HG03575 (cell line): Measurements from ENCODE around the gene SCNM1.

Experiments
- ATAC-seq: cut with Tn5 transposase; IDR thresholded peaks from one replicate; pipeline ENCODE4 v1.9.1; 2021; ENCODE audit not compliant: unreplicated experiment, insufficient number of reproducible peaks, low FRiP score; ENCODE audit errors: extremely low read depth

The SCNM1 gene, protein sequence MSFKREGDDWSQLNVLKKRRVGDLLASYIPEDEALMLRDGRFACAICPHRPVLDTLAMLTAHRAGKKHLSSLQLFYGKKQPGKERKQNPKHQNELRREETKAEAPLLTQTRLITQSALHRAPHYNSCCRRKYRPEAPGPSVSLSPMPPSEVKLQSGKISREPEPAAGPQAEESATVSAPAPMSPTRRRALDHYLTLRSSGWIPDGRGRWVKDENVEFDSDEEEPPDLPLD

DNA sequence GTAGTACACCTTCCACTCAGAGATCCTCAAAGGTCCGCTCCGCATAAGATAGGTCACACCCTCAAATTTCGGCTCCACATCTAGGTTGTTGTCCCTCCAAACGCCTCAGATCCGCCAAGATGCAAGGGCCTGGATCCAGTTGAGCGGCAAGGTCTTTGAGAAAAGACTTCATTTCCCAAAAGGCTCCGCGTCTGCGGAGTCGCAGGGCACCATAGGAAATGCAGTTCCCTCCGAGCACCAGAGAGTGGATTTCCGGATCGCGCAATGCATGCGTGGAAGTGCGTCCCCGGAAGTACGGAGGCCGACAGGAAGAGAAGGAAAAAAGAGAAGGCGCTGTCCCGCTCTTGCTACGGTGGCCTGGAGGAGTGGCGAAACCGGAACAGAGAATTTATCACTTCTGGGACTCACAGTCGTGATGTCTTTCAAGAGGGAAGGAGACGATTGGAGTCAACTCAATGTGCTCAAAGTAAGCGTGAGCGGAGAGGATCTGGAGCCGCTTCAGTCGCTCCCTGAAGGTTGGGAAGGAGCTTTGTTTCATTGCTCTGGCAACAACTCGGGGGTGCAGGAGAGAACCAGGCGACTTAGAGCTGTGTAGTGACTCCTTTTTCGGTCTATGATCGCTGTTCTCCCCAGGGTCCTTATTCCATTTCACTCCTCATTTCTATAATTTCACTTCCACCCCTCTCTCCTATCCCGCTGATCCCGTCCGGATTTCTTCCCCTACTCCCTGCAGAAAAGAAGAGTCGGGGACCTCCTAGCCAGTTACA is at the start of gene SCNM1, which contains the start of gene LYSMD1:
Gene SCNM1 (plus strand): TSS at position 407 of the 767 bp plus-strand sequence. CDS start 9 bp downstream, at position 416.
Gene LYSMD1 (minus strand): TSS at position 165 of the 767 bp plus-strand sequence. CDS start 644 bp downstream, outside the sequence.
- no peak for ATAC-seq

GRCh38 chr1:151124763-151125403 is 41.1 kb upstream of the SCNM1 start:
- ATAC-seq, result no peak

DNA sequence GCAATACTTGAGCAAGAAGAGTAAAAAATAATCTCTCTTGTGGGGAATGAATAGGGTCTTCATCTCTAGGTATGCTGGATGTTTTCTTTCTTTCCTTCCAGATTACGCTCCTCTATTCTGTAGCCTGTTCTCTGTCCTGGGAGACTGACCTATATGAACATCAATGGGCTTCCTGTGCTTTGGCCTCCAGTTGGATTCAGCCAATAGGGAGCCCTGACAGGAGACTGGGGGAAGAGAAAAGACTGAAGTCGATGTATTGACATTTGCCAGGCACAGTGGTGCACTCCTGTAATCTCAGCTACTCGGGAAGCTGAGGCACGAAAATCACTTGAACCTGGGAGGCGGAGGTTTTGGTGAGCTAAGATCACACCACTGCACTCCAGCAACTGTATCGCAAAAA is 37.1 kb upstream of the SCNM1 start:
- ATAC-seq, result no peak

DNA sequence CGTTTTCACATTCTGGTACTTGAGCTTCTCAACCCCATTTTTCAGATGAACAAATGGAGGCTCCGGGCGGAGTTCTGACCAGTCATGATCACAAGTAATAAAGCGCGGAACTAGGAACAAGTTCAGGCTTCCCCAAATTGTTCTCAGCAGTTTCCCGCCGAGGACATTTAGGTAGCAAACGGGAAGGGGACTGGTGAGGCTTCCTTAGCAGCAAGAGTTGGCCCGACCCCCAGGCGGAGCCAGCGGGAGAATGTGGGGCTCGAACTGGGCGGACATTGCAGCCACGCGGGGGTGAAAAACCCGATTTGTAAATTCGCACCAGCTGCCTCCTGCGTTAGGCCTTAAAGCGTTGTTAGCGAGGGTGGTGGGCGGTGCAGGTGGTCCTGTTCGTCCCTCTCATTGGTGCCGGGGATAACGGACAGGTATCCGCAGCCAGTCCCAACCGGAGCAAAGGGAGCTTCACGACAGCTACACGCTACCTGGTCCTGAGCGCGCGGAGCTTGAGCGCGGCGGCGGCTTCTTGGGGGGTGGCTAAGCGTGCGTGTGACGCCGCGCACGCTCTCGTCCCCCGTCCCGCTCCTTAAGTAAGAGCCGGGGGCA is 34.9 kb upstream of the SCNM1 start:
- ATAC-seq, result no peak

- ATAC-seq, result no peak
Observed at GRCh38 chr1:151131701-151132334, 34.1 kb upstream of the SCNM1 start.

GRCh38 chr1:151132335-151133017 is 33.5 kb upstream of the SCNM1 start:
- ATAC-seq, result no peak

DNA sequence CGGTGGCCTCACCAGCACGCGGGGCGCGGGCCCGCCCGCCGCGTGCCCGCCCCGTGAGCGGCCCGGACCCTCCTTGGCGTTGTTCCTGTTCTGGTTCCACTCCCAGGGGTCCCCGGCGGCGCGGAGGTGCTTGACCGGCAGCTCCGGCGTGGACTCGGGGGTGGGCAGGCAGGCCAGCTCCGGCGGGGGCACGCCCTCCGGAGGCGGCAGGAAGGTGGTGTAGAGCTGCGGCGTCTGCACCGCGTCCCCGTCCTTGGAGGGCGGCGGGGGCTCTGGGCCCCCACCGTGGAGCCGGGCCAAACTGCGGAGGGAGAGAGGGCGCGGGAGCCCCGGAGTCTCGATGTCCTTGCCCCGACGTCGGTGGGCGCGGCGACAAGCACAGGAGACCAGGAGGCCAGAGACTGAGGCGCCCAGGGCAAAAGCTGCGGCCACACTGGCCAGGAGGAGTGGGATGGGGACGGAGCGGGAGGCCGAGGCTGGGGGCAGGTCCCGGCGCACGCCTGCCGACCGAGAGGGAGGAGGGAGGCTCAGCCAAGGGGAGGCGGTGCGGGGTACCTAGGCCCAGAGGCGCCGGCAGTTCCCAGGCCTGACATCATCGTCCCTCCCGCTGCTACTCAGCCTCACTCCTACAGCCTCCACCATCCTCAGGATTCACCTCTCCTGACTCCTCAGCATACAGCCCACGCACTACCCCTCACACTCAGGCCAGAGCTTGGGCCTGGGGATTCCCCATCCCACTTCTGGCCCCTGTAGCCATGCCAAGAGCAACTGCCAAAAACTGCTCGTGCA is 32.7 kb upstream of the SCNM1 start:
- no peak for ATAC-seq

DNA sequence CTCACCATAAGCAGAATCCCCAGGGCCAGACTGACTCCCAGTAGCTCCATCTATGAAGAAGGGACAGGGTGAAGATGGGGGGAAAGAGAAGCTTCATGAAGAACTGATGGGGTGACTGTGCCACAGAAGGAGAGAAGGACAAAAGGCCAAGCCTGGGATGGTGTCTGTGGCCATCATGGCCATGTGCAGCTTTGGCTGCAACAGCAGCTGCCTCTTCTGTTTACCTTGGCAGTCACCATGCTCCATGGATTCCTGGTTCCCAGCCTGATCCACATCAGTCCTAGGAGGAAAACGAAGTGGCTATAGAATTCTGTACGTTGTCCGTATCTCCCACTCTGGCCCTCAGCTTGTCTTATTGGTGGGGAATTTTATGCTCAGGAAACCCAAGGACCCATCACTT is 31.5 kb upstream of the SCNM1 start:
- ATAC-seq, result no peak

DNA sequence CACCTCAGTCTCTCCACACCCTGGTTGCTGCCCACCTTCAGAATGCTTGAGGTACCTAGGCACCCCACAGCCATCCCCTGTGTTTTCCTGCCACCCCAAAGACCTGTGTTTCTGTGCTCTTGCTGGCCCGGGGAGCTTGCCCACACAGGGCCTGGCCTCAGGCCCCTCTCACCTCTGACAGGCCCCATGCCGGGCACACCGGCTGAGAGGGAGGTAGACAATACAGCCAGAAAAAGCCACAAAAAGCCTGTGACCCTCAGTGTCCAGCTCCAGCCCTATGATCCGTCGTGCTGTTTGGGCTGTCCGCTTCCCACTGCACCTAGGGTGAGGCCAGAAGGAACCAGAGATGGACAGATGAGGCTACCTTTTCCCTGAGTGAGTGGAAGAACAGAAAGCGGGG is 31.0 kb upstream of the SCNM1 start:
- ATAC-seq, result no peak

DNA sequence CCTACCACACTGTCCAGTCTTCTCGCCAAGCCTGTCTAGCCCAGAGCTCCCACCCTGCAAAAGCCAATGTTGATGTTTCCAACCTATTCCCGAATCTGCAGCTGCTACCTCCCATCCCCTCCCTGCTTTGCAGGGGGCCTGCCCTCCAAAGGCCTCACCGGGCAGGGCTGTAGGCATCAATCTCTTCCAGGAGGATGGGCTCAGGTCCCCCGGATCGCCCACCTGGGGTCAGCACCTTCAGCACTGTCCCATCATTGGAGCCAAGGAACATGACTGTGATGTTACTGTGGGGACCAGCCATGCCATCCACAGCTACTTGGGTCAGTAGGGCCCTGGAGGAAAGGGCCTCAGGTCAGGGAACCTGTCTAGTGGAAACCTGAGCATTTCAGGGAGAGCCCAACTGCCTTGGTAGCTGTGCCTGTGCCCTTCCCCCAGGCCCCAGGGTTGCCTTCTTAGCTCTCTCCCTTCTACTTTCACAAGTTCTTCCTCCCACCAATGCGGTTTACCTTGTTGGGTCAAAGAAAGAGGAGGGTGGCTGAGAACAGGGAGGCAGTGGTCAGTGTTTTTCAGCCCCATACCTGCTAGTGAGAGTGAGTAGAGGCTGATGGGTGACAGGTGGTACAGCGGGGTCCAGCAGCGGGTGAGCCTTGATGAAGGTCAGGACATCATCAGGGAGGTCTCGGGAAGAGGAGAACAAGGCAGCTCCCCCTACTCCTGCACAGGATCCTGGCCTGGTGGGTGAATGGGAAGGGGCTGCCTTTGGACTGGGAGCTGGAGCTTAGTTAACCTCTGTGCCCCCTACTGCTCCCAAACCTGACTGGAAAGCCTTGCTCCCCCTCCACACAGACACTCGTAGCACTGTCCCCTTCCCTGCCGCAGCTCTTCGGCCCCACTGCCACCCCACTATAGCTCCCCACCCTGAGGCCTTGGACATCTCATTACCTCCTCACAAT is 30.2 kb upstream of the SCNM1 start:
- ATAC-seq, result no peak

DNA sequence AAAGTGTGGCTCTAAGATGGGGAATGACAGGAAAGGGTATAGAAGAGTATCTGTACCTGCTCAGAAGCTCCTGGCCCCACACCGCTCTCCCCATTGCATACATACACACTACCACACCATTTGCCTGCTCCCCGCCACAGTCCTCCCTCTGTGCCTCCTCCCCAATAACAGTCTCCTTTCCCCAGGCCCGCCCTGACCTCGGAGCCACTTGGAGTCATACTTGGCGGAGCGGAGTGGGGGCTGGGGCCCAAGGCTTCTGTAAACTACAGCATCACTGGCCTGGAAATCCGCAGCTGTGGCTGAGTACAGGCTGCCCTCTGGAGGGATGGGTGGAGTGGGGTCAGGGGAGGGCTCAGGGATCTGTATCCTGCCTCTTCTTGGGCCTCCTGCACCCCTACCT is 28.2 kb upstream of the SCNM1 start:
- no peak for ATAC-seq

DNA sequence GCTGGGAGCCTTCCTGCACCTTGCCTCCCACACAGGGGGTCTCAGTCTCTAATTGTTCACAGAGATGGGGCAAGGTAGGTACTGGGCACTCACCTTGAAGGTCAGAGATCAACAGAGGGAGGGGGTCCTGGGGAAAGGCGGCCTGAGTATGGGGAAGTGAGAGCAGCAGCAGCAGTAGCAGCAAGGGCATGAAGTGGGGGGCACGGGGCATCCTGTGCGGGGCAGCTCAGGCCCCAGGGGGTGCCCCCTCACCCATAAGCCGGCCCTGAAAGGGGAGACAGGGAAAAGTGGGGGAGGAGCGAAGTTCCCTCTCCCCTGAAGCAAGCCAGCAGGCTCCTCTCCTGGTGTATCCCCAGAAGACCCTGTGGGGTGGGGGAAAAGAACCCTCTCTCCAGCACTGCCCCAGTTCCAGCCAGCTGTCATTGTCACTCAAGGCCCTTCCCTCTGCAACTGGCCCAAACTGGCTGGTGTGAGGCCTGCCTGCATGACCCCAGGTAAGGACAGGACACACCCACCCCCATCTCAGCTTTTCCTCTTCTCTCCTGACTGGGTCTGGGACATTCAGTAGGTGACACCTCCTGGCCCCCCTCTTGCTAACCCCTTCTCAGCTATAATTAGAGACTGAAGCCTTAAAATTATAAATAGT is 23.4 kb upstream of the SCNM1 start:
- no peak for ATAC-seq

DNA sequence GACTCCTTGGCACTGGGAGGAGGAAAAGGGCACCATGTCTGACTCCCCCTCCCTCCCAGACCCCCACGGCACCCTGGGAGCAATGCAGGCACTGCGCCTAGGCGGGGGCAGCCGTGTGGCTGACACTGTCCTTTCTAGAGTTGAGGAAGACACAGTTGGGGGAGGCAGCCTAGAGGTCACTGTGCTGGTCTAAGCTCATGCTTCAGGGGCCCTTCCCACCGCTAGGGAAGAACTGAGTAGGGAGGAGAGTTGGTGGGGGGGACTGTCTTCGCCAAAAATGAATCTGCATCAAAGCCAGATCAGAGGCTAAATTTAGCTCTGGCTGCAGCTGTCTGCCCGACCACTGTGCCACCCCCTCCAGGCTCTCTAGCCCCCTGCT is 22.9 kb upstream of the SCNM1 start:
- ATAC-seq, result no peak

GRCh38 chr1:151143986-151144385 is 22.0 kb upstream of the SCNM1 start:
- ATAC-seq, result no peak

GRCh38 chr1:151144474-151145303 is 21.3 kb upstream of the SCNM1 start:
- ATAC-seq, result no peak
